Left ventricle myocardium inferior (tissue), 1 donor: Measurements from ENCODE around the gene HK3. TPM values are rescaled to one million over a fixed set of nuclear protein-coding genes. Genes with fewer than 3 reads are reported as not detected.

ENCODE experiments used
- DNase-seq: peaks from one replicate; pipeline ENCODE4 v3.0.0-alpha.2; 2020
- H3K27ac ChIP-seq: fragments of 200-600 bp; replicated peaks from 2 replicates; pipeline ENCODE4 v1.8.0; 2021
- H3K27me3 ChIP-seq: fragments of 200-600 bp; 2 replicates; pipeline ENCODE4 v1.8.0; 2021; ENCODE audit warnings: low read depth
- H3K36me3 ChIP-seq: fragments of 200-600 bp; 2 replicates; pipeline ENCODE4 v1.8.0; 2021
- H3K4me1 ChIP-seq: fragments of 200-600 bp; 2 replicates; pipeline ENCODE4 v1.8.0; 2021
- H3K4me3 ChIP-seq: fragments of 200-600 bp; 2 replicates; pipeline ENCODE4 v1.8.0; 2021; ENCODE audit warnings: mild to moderate bottlenecking, moderate library complexity
- H3K9me3 ChIP-seq: fragments of 200-600 bp; replicated peaks from 2 replicates; pipeline ENCODE4 v1.8.0; 2021
- CTCF ChIP-seq: fragments of 200-600 bp; IDR thresholded peaks from 2 replicates; pipeline ENCODE4 v1.8.0; 2021; ENCODE audit warnings: antibody characterized with exemption, mild to moderate bottlenecking, borderline replicate concordance
- intact Hi-C: fragments of 100-400 bp; cut with micrococcal nuclease; formaldehyde crosslinking; loops from one replicate; pipeline ENCODE4 v1.11.0; 2022
- total RNA-seq: library from RNA; stranded (reverse); fragmentation: NEBNext Ultra II Directional; extraction: Animal tissue kit (Norgen Biotek cat#: 25700); gene quantifications from one replicate; pipeline ENCODE4 v1.2.1, GENCODE V29; 2021
- donor health status: DM: no; HTN: yes; CAD: no; lungs with severe emphysema.

HK3 gene
- total RNA-seq, 1 donor from 2014 or later: 3.5 TPM

GRCh38 chr5:176855598-176855997 lies 43.5 kb downstream of the HK3 start:
- DNase-seq: no peak
- Histone ChIP-seq H3K36me3 (no peaks in the 10 kb centered on the region), H3K4me1 (no peaks in the 10 kb centered on the region), H3K4me3 (no peak overlapping the region), H3K9me3 (no peaks in the 10 kb centered on the region), H3K27ac (no peak overlapping the region), H3K27me3 (peaks cover 76% of the 10 kb centered on the region)
- no peak for TF ChIP-seq CTCF
- intact Hi-C loops: no loop called here

GRCh38 chr5:176854164-176854563 lies 45.0 kb downstream of the HK3 start:
- intact Hi-C loops: no loop called here
- no peaks in the 10 kb centered on the region for H3K4me1 ChIP-seq
- TF ChIP-seq CTCF: no peak
- peaks cover 82% of the 10 kb centered on the region for H3K27me3 ChIP-seq
- H3K9me3 ChIP-seq: no peaks in the 10 kb centered on the region
- no peak overlapping the region for H3K27ac ChIP-seq
- no peak overlapping the region for H3K4me3 ChIP-seq
- no peaks in the 10 kb centered on the region for H3K36me3 ChIP-seq
- no peak for DNase-seq

- Histone ChIP-seq H3K27ac (no peak overlapping the region), H3K4me3 (no peak overlapping the region), H3K9me3 (no peaks in the 10 kb centered on the region), H3K4me1 (no peaks in the 10 kb centered on the region), H3K36me3 (no peaks in the 10 kb centered on the region), H3K27me3 (peaks cover 91% of the 10 kb centered on the region)
- intact Hi-C loops: no loop called here
- TF ChIP-seq CTCF: no peak
- DNase-seq: no peak
Measured at GRCh38 chr5:176853151-176853778, 45.9 kb downstream of the HK3 start.

- no peak for DNase-seq
- Histone ChIP-seq H3K4me3 (no peak overlapping the region), H3K9me3 (no peaks in the 10 kb centered on the region), H3K27ac (no peak overlapping the region), H3K36me3 (no peaks in the 10 kb centered on the region), H3K4me1 (no peaks in the 10 kb centered on the region), H3K27me3 (peaks cover 97% of the 10 kb centered on the region)
- intact Hi-C loops: no loop called here
- TF ChIP-seq CTCF: no peak
Measured at GRCh38 chr5:176851871-176852658, 47.1 kb downstream of the HK3 start.

GRCh38 chr5:176851380-176851779 lies 47.8 kb downstream of the HK3 start:
- Histone ChIP-seq H3K4me1 (no peaks in the 10 kb centered on the region), H3K27me3 (peaks cover 97% of the 10 kb centered on the region), H3K4me3 (no peak overlapping the region), H3K9me3 (no peaks in the 10 kb centered on the region), H3K27ac (no peak overlapping the region), H3K36me3 (no peaks in the 10 kb centered on the region)
- no peak for TF ChIP-seq CTCF
- intact Hi-C loops: no loop called here
- no peak for DNase-seq
